Pericardium fibroblast (primary cell): ENCODE results near the gene GCFC2. TPM values are rescaled to one million over a fixed set of nuclear protein-coding genes. Genes with fewer than 3 reads are reported as not detected.

Source experiments
- total RNA-seq: library from RNA; depleted of rRNA; stranded (reverse); fragments of >200 nt; gene quantifications from 2 replicates; pipeline ENCODE4 v1.2.3, GENCODE V29; 2015

The GCFC2 gene
- 12.2 and 24.2 TPM in 2 replicates for total RNA-seq

GRCh38 chr2:75710577-75711253 is at the start of gene GCFC2:
Gene GCFC2, minus strand, starts transcription at chr2:75710915. Its CDS starts 60 bp downstream, at chr2:75710855.

GRCh38 chr2:75646583-75647425 is 63.9 kb downstream of the GCFC2 start, which contains the start of gene MRPL19:
Gene MRPL19, plus strand, starts transcription at chr2:75646783. Its CDS starts 25 bp downstream, at chr2:75646808.

Other genes starting within 250 kb of the GCFC2 start
- gene EVA1A, start 150.0 kb downstream of the GCFC2 start, total RNA-seq = 7.3 and 26.1 TPM in 2 replicates
- 28.5 and 28.9 TPM in 2 replicates for gene MRPL19, start 64.1 kb downstream of the GCFC2 start, total RNA-seq